GM19324 (cell line): ENCODE data around the gene TTLL5.
"Not testable (repeated sequence)": the region's sequence is repeated elsewhere in the genome, so short reads cannot be mapped to it uniquely, and the experiment has no call there.

ENCODE experiments used
- ATAC-seq: cut with Tn5 transposase; IDR thresholded peaks from one replicate; pipeline ENCODE4 v1.9.1; 2021; ENCODE audit warnings: mild to moderate bottlenecking, moderate library complexity; ENCODE audit not compliant: unreplicated experiment, low FRiP score

Gene TTLL5

GRCh38 chr14:75831455-75831854 lies 170.4 kb downstream of the TTLL5 start:
- no peak for ATAC-seq

- ATAC-seq = no peak
These were observed 170.9 kb downstream of the TTLL5 start for GRCh38 chr14:75831952-75832351.

GRCh38 chr14:75832621-75833297 lies 171.7 kb downstream of the TTLL5 start:
- ATAC-seq = no peak

- ATAC-seq = no peak
These were observed 172.4 kb downstream of the TTLL5 start for GRCh38 chr14:75833326-75834020.

GRCh38 chr14:75835156-75835725 lies 174.2 kb downstream of the TTLL5 start:
- ATAC-seq = no peak

- no peak for ATAC-seq
These were observed 174.7 kb downstream of the TTLL5 start for GRCh38 chr14:75835737-75836136.

- ATAC-seq = no peak
These were observed 176.2 kb downstream of the TTLL5 start for GRCh38 chr14:75837151-75837787.

GRCh38 chr14:75840911-75841310 lies 179.9 kb downstream of the TTLL5 start:
- no peak for ATAC-seq

- ATAC-seq = no peak
These were observed 181.5 kb downstream of the TTLL5 start for GRCh38 chr14:75842551-75842950.

GRCh38 chr14:75844486-75844885 lies 183.4 kb downstream of the TTLL5 start:
- no peak for ATAC-seq

- ATAC-seq = no peak
These were observed 184.2 kb downstream of the TTLL5 start for GRCh38 chr14:75845136-75845804.

- not testable (repeated sequence) for ATAC-seq
These were observed 185.6 kb downstream of the TTLL5 start for GRCh38 chr14:75846694-75847093.

GRCh38 chr14:75847584-75847983 lies 186.5 kb downstream of the TTLL5 start:
- no peak for ATAC-seq

- ATAC-seq = no peak
These were observed 187.3 kb downstream of the TTLL5 start for GRCh38 chr14:75848167-75848913.

- no peak for ATAC-seq
These were observed 188.4 kb downstream of the TTLL5 start for GRCh38 chr14:75849300-75849895.

GRCh38 chr14:75851574-75851866 lies 190.5 kb downstream of the TTLL5 start:
- no peak for ATAC-seq

- ATAC-seq = no peak
These were observed 193.2 kb downstream of the TTLL5 start for GRCh38 chr14:75854111-75854799.

- no peak for ATAC-seq
These were observed 196.2 kb downstream of the TTLL5 start for GRCh38 chr14:75857199-75857598.

GRCh38 chr14:75858362-75858761 lies 197.3 kb downstream of the TTLL5 start:
- ATAC-seq = no peak
